A549 (cell line): ENCODE results near the gene TNK1. TPM values are rescaled to one million over a fixed set of nuclear protein-coding genes. Genes with fewer than 3 reads are reported as not detected.

ENCODE experiments used
- ATAC-seq, 2 experiments: fragments of 200-7000 bp in 1 of 2; fragments of >200 bp in 1 of 2; cut with Nextera tagmentation in 1 of 2; cut with Tn5 transposase in 1 of 2; 3 replicates each; pipeline versions ENCODE4 v1.8.0 to v1.9.1; 2018 to 2020; ENCODE audit warnings: mild to moderate bottlenecking in 1 of 2, moderate library complexity in 1 of 2
- CTCF ChIA-PET: fragments of 300-600 bp; sonication (Branson Sonifier 250); formaldehyde crosslinking; extraction: SDS; loops from one replicate; lab custom pipeline; 2021; ENCODE audit warnings: antibody characterized with exemption, inconsistent platforms; lab: Yijun Ruan, JAX
- POLR2A ChIA-PET: fragments of 350-600 bp; formaldehyde crosslinking; extraction: SDS; loops from one replicate; lab custom pipeline; 2021; ENCODE audit warnings: antibody characterized with exemption, inconsistent platforms; lab: Yijun Ruan, JAX
- DNase-seq, 2 experiments: peaks; one replicate each; pipeline versions ENCODE4 v3.0.0 to v3.0.0-alpha.2; 2011 to 2016; ENCODE audit warnings: low read depth in 1 of 2, low spot score in 1 of 2
- FAIRE-seq: peaks from 2 replicates; lab custom pipeline; 2011; peaks lifted over from hg19 to GRCh38; lab: Jason Lieb, UNC
- H3K27ac ChIP-seq, 2 experiments: fragments of >200 bp; sonication (Bioruptor Twin); formaldehyde crosslinking; 3 replicates each; pipeline ENCODE4 v1.5.1; 2016 to 2017
- H3K4me1 ChIP-seq: fragments of >200 bp; sonication (Bioruptor Twin); formaldehyde crosslinking; 3 replicates; pipeline ENCODE4 v1.6.1; 2016
- H3K4me2 ChIP-seq: fragments of >200 bp; sonication (Bioruptor Twin); formaldehyde crosslinking; 3 replicates; pipeline ENCODE4 v1.6.1; 2016
- H3K4me3 ChIP-seq: fragments of >200 bp; sonication (Bioruptor Twin); formaldehyde crosslinking; 3 replicates; pipeline ENCODE4 v1.5.1; 2016
- H3K9me3 ChIP-seq: fragments of >200 bp; sonication (Bioruptor Twin); formaldehyde crosslinking; 3 replicates; pipeline ENCODE4 v1.6.1; 2016
- ATOH8 ChIP-seq: fragments of 250-450 bp; sonication (Bioruptor Pico); IDR thresholded peaks from 2 replicates; pipeline ENCODE4 v1.5.0; 2020; ENCODE audit warnings: low read depth, mild to moderate bottlenecking, moderate library complexity
- BCL3 ChIP-seq: fragments of >200 bp; sonication (Bioruptor Twin); formaldehyde crosslinking; IDR thresholded peaks from 3 replicates; pipeline ENCODE4 v1.6.1; 2016
- BHLHE40 ChIP-seq: IDR thresholded peaks from 2 replicates; pipeline ENCODE4 v1.6.1; 2012; ENCODE audit warnings: low read depth, low read length, inconsistent platforms
- CBX2 ChIP-seq: fragments of 200-600 bp; sonication (generic); IDR thresholded peaks from 2 replicates; pipeline ENCODE4 v1.6.1; 2016; ENCODE audit warnings: low read depth, mild to moderate bottlenecking, borderline replicate concordance
- CBX8 ChIP-seq: fragments of 200-600 bp; sonication (generic); IDR thresholded peaks from 2 replicates; pipeline ENCODE4 v1.6.1; 2016
- E2F6 ChIP-seq: IDR thresholded peaks from 2 replicates; pipeline ENCODE4 v1.6.1; 2012; ENCODE audit warnings: low read depth, borderline replicate concordance
- EHF ChIP-seq: fragments of 250-450 bp; sonication (Bioruptor Pico); IDR thresholded peaks from 2 replicates; pipeline ENCODE4 v1.5.0; 2020; ENCODE audit warnings: mild to moderate bottlenecking
- FOSL2 ChIP-seq, 2 experiments: fragments of 450-650 bp in 1 of 2; fragments of >200 bp in 1 of 2; sonication (Bioruptor Twin) in 1 of 2; formaldehyde crosslinking; IDR thresholded peaks; 2 replicates each; pipeline versions ENCODE4 v1.5.0 to v1.6.1; 2016 to 2020; ENCODE audit warnings: mild to moderate bottlenecking in 1 of 2, moderate library complexity in 1 of 2
- FOXS1 ChIP-seq: fragments of 250-450 bp; sonication (Bioruptor Pico); IDR thresholded peaks from 2 replicates; pipeline ENCODE4 v1.5.0; 2020; ENCODE audit warnings: mild to moderate bottlenecking, moderate library complexity
- HDAC2 ChIP-seq: fragments of 200-600 bp; sonication (generic); IDR thresholded peaks from 2 replicates; pipeline ENCODE4 v1.6.1; 2016
- HEYL ChIP-seq: fragments of 250-450 bp; sonication (Bioruptor Pico); IDR thresholded peaks from 2 replicates; pipeline ENCODE4 v1.8.0; 2021; ENCODE audit warnings: mild to moderate bottlenecking, moderate library complexity
- HOXA7 ChIP-seq: fragments of 250-450 bp; sonication (Bioruptor Pico); IDR thresholded peaks from 2 replicates; pipeline ENCODE4 v1.5.0; 2020; ENCODE audit warnings: mild to moderate bottlenecking, moderate library complexity
- HOXB5 ChIP-seq: fragments of 250-450 bp; sonication (Bioruptor Pico); IDR thresholded peaks from 2 replicates; pipeline ENCODE4 v1.5.0; 2020; ENCODE audit warnings: mild to moderate bottlenecking, moderate library complexity
- JUN ChIP-seq, 2 experiments: fragments of >200 bp; sonication (Bioruptor Twin); formaldehyde crosslinking; IDR thresholded peaks; 2 replicates in 1 of 2; 3 replicates in 1 of 2; pipeline ENCODE4 v1.6.1; 2016 to 2017
- KDM5A ChIP-seq: fragments of 200-600 bp; sonication (generic); IDR thresholded peaks from 2 replicates; pipeline ENCODE4 v1.6.1; 2016; ENCODE audit warnings: antibody characterized with exemption, mild to moderate bottlenecking
- MAFK ChIP-seq: fragments of 450-650 bp; IDR thresholded peaks from 2 replicates; pipeline ENCODE4 v1.6.1; 2014; ENCODE audit not compliant: partially characterized antibody
- MYC ChIP-seq: IDR thresholded peaks from 2 replicates; pipeline ENCODE4 v1.6.1; 2012; ENCODE audit warnings: mild to moderate bottlenecking, inconsistent platforms, low read length, improper control_type of control experiment, borderline replicate concordance
- NFE2L2 ChIP-seq: fragments of 150-350 bp; conservative IDR thresholded peaks from 2 replicates; pipeline ENCODE4 v1.6.1; 2014; ENCODE audit warnings: low read length
- NPAS2 ChIP-seq: fragments of 250-450 bp; sonication (Bioruptor Pico); IDR thresholded peaks from 2 replicates; pipeline ENCODE4 v1.8.0; 2022; ENCODE audit warnings: mild to moderate bottlenecking, moderate library complexity, borderline replicate concordance
- NR3C1 ChIP-seq: fragments of >200 bp; sonication (Bioruptor Twin); formaldehyde crosslinking; IDR thresholded peaks from 3 replicates; pipeline ENCODE4 v1.6.1; 2017
- POLR2A ChIP-seq: IDR thresholded peaks from 2 replicates; pipeline ENCODE4 v1.6.1; 2012; ENCODE audit warnings: mild to moderate bottlenecking, low read length
- REST ChIP-seq: fragments of 200-600 bp; sonication (generic); IDR thresholded peaks from 2 replicates; pipeline ENCODE4 v1.6.1; 2016; ENCODE audit warnings: antibody characterized with exemption, mild to moderate bottlenecking, moderate library complexity
- RNF2 ChIP-seq: fragments of 200-600 bp; sonication (generic); IDR thresholded peaks from 2 replicates; pipeline ENCODE4 v1.6.1; 2016; ENCODE audit warnings: low read depth, mild to moderate bottlenecking, antibody characterized with exemption, moderate library complexity, borderline replicate concordance
- TFCP2L1 ChIP-seq: fragments of 250-450 bp; sonication (Bioruptor Pico); IDR thresholded peaks from 2 replicates; pipeline ENCODE4 v1.5.0; 2021; ENCODE audit warnings: mild to moderate bottlenecking
- TP53 ChIP-seq: fragments of 250-450 bp; sonication (Bioruptor Pico); IDR thresholded peaks from 2 replicates; pipeline ENCODE4 v1.5.0; 2021; ENCODE audit warnings: mild to moderate bottlenecking, moderate library complexity
- ZSCAN20 ChIP-seq: fragments of 250-450 bp; sonication (Bioruptor Pico); IDR thresholded peaks from 2 replicates; pipeline ENCODE4 v1.8.0; 2022; ENCODE audit warnings: mild to moderate bottlenecking, moderate library complexity
- WGBS: methylation state at CpG from one replicate; pipeline ENCODE4 v1.1.6; 2017; ENCODE audit errors: missing lambda C conversion rate; 5-methylcytosine and 5-hydroxymethylcytosine counted together
- polyA plus RNA-seq, 4 experiments: library from polyadenylated mRNA; depleted of rRNA in 3 of 4; stranded (reverse); fragments of >200 nt; fragmentation: RNase III in 1 of 4; extraction: RNeasy Plus Mini Kit Qiagen cat#74134 plus additional on column Dnase treatment in 1 of 4; gene quantifications; 2 replicates in 3 of 4; 3 replicates in 1 of 4; pipeline ENCODE4 v1.2.3, GENCODE V29; 2011 to 2017

Gene TNK1
- polyA plus RNA-seq, 2 of the 4 experiments (the other 2 are of a cell fraction): 1.2 to 2.2 TPM

GRCh38 chr17:7354262-7354843, 26.5 kb upstream of the TNK1 start:
- Histone ChIP-seq H3K4me1 (peaks cover 52% of the 10 kb centered on the region), H3K9me3 (no peaks in the 10 kb centered on the region), H3K4me2 (no peak overlapping the region), H3K27ac (no peak overlapping the region), H3K4me3 (no peak overlapping the region)
- TF ChIP-seq FOXS1 (no peak), BHLHE40 (no peak), ZSCAN20 (CRISPR knock-in tag) (no peak), EHF (CRISPR knock-in tag) (no peak), JUN (IDR thresholded peaks at IDR 0.05) (no peak), REST (no peak), TP53 (CRISPR knock-in tag) (no peak), MAFK (no peak)
- FAIRE-seq (no peak), ATAC-seq (no peak), DNase-seq (peak in 1 of 2 experiments; percentile 42)
- CTCF ChIA-PET: interaction anchor here (0.8 to 6.6 kb wide), 20 partner anchors 8 to 308 kb away, joined by 3 to 232 read pairs (median 10); partner anchors contain the start of genes ACAP1, FGF11, PLSCR3 and POLR2A
- POLR2A ChIA-PET: interaction anchor here (1.3 to 3.9 kb wide), 3 partner anchors 49 to 130 kb away, joined by 3 to 25 read pairs (median 10); partner anchors contain the start of genes POLR2A and TMEM256
- 88% methylated on average over 9 of the region's 9 CpGs for WGBS

GRCh38 chr17:7355053-7355452, 25.8 kb upstream of the TNK1 start, which contains the start of gene TMEM95:
Gene TMEM95, plus strand, starts transcription at chr17:7355156. Its CDS starts 49 bp downstream, at chr17:7355205.
- DNase-seq (no peak), ATAC-seq (no peak), FAIRE-seq (no peak)
- ChIA-PET POLR2A (interaction anchor here (1.2 to 3.9 kb wide), 4 partner anchors 48 to 129 kb away, joined by 3 to 25 read pairs (median 7); partner anchors contain the start of genes POLR2A, TMEM102 and TMEM256), CTCF (interaction anchor here (0.6 to 6.6 kb wide), 46 partner anchors 10 to 309 kb away, joined by 3 to 232 read pairs (median 6); partner anchors contain the start of genes ACAP1, FGF11, GPS2 and MPDU1)
- Histone ChIP-seq H3K27ac (0 out of 6 replicates have a peak within 1 kb of the TSS, but pooled peaks of 1 of the 2 experiments have one; percentile 11), H3K4me1 (peaks cover 45% of the 10 kb centered on the region), H3K4me3 (no peak within 1 kb of the TSS), H3K9me3 (no peaks in the 10 kb centered on the region), H3K4me2 (peak within 1 kb of the TSS; percentile 48; the same call in 1 of the 3 replicates)
- WGBS: 77% methylated on average over 8 of the region's 10 CpGs
- TF ChIP-seq HEYL (CRISPR knock-in tag): no peak
- TF ChIP-seq JUN (IDR thresholded peaks at IDR 0.05): 0 out of 5 replicates have a peak, but pooled peaks of 1 of the 2 experiments have one; percentile 16
- no peak for TF ChIP-seq BCL3

GRCh38 chr17:7355573-7355972, 25.3 kb upstream of the TNK1 start:
- CTCF ChIA-PET: interaction anchor here (0.6 to 6.6 kb wide), 69 partner anchors 11 to 333 kb away, joined by 3 to 232 read pairs (median 6); partner anchors contain the start of genes ACAP1, FGF11, GPS2 and MPDU1
- TF ChIP-seq RNF2 (no peak), CBX2 (no peak), MYC (no peak), POLR2A (no peak), ZSCAN20 (CRISPR knock-in tag) (no peak), FOSL2 (IDR thresholded peaks at IDR 0.05) (no peak), FOSL2 (CRISPR knock-in tag; IDR thresholded peaks at IDR 0.05) (no peak), NPAS2 (CRISPR knock-in tag) (no peak), NFE2L2 (no peak), HOXB5 (CRISPR knock-in tag) (no peak), KDM5A (no peak), HOXA7 (no peak), TFCP2L1 (CRISPR knock-in tag) (no peak), HDAC2 (no peak), E2F6 (no peak), NR3C1 (no peak), ATOH8 (CRISPR knock-in tag) (no peak), CBX8 (no peak)
- H3K4me2 ChIP-seq: peak overlapping the region; percentile 48; the same call in 1 of the 3 replicates
- ATAC-seq (no peak), FAIRE-seq (no peak), DNase-seq (no peak)
- 0 out of 6 replicates have a peak overlapping the region, but pooled peaks of 1 of the 2 experiments have one; percentile 2 for H3K27ac ChIP-seq
- H3K4me1 ChIP-seq: peaks cover 40% of the 10 kb centered on the region
- POLR2A ChIA-PET: interaction anchor here (0.6 to 3.9 kb wide), 7 partner anchors 44 to 205 kb away, joined by 3 to 25 read pairs (median 4); partner anchors contain the start of genes TMEM102, TMEM256 and ZBTB4
- 83% methylated on average over 7 of the region's 8 CpGs for WGBS
- no peak overlapping the region for H3K4me3 ChIP-seq
- no peaks in the 10 kb centered on the region for H3K9me3 ChIP-seq
